ENCODE data around the gene FERMT2. TPM values are rescaled to one million over a fixed set of nuclear protein-coding genes. Genes with fewer than 3 reads are reported as not detected.

Gene FERMT2
- total RNA-seq, 6 experiments from 2014 or later: 40.4 to 64.5 (median 53.3) TPM

- Histone ChIP-seq H3K4me1 (no peaks in the 10 kb centered on the region), H3K27ac (no peak overlapping the region), H3K36me3 (no peaks in the 10 kb centered on the region), H3K4me3 (no peak overlapping the region), H3K9me3 (no peaks in the 10 kb centered on the region), H3K27me3 (no peaks in the 10 kb centered on the region)
- ATAC-seq (no peak), DNase-seq (no peak)
- TF ChIP-seq CTCF (IDR thresholded peaks at IDR 0.05): no peak
- intact Hi-C loops (cut with DNase I): no loop called here
Measured at GRCh38 chr14:52974406-52974805, 23.6 kb upstream of the FERMT2 start.

- TF ChIP-seq CTCF (IDR thresholded peaks at IDR 0.05) (peak; percentile 59 to 81 (median 66)), POLR2A (IDR thresholded peaks at IDR 0.05) (no peak)
- no peaks in the 10 kb centered on the region for H3K9me3 ChIP-seq
- WGBS (ENCODE audit: insufficient coverage, low coverage, low lambda C conversion rate, missing lambda C conversion rate): 64% methylated on average over 2 of the region's 4 CpGs
- H3K27me3 ChIP-seq: no peaks in the 10 kb centered on the region
- DNase-seq (peak; percentile 33 to 68 (median 57)), ATAC-seq (peak; percentile 96 to 97 (median 96))
- intact Hi-C loops (cut with DNase I): no loop called here
- peak overlapping the region in 2 of 3 donors; percentile 56 to 67 for H3K27ac ChIP-seq
- H3K4me1 ChIP-seq: peaks cover 0 to 18% (median 0%) of the 10 kb centered on the region in 4 donors
- no peak overlapping the region for H3K4me3 ChIP-seq
- H3K36me3 ChIP-seq: no peaks in the 10 kb centered on the region
Measured at GRCh38 chr14:52961060-52961639, 10.3 kb upstream of the FERMT2 start.

GRCh38 chr14:52960627-52961026, 9.8 kb upstream of the FERMT2 start:
- H3K9me3 ChIP-seq: no peaks in the 10 kb centered on the region
- ATAC-seq (peak; percentile 80 to 91 (median 90)), DNase-seq (peak in 2 of 3 donors; percentile 23 to 52)
- H3K4me1 ChIP-seq: peaks cover 0 to 18% (median 0%) of the 10 kb centered on the region in 4 donors
- 13% methylated on average over 3 of the region's 3 CpGs for WGBS (ENCODE audit: insufficient coverage, low coverage, low lambda C conversion rate, missing lambda C conversion rate)
- H3K36me3 ChIP-seq: no peaks in the 10 kb centered on the region
- no peak overlapping the region for H3K4me3 ChIP-seq
- peak overlapping the region in 2 of 3 donors; percentile 56 to 67 for H3K27ac ChIP-seq
- intact Hi-C loops (cut with DNase I): no loop called here
- H3K27me3 ChIP-seq: no peaks in the 10 kb centered on the region
- no peak for TF ChIP-seq POLR2A (IDR thresholded peaks at IDR 0.05)
- TF ChIP-seq CTCF (IDR thresholded peaks at IDR 0.05): no peak

- Histone ChIP-seq H3K4me3 (no peak overlapping the region), H3K9me3 (no peaks in the 10 kb centered on the region), H3K27ac (no peak overlapping the region), H3K36me3 (no peaks in the 10 kb centered on the region), H3K27me3 (no peaks in the 10 kb centered on the region), H3K4me1 (no peaks in the 10 kb centered on the region)
- WGBS (ENCODE audit: insufficient coverage, low coverage, low lambda C conversion rate, missing lambda C conversion rate): 88% methylated on average over 6 of the region's 6 CpGs
- DNase-seq (no peak), ATAC-seq (no peak)
- TF ChIP-seq CTCF (IDR thresholded peaks at IDR 0.05) (no peak), POLR2A (IDR thresholded peaks at IDR 0.05) (no peak)
- intact Hi-C loops (cut with DNase I): loop anchor here in 1 of 2 donors (10.0 kb wide), 1 partner anchor 130 kb away; no protein-coding TSS in a partner anchor
Measured at GRCh38 chr14:52954346-52955214, 3.7 kb upstream of the FERMT2 start.
